Stimulated activated CD4-positive, alpha-beta T cell treated with anti-CD3 and anti-CD28 coated beads, Interleukin-12 subunit alpha, Interleukin-12 subunit beta, amount 100 ng/mL, for 4 hours (primary cell): ENCODE measurements around the gene MPHOSPH9.
"Not testable (repeated sequence)": the region's sequence is repeated elsewhere in the genome, so short reads cannot be mapped to it uniquely, and the experiment has no call there.

Experiments
- DNase-seq: peaks from one replicate; pipeline ENCODE4 v3.0.0-alpha.2; 2020

The MPHOSPH9 gene

GRCh38 chr12:123258593-123258992, 25.7 kb upstream of the MPHOSPH9 start:
- DNase-seq, result no peak

GRCh38 chr12:123254853-123255446, 22.0 kb upstream of the MPHOSPH9 start:
- no peak for DNase-seq

GRCh38 chr12:123253641-123254459, 20.9 kb upstream of the MPHOSPH9 start:
- DNase-seq, result no peak

GRCh38 chr12:123252365-123252764, 19.4 kb upstream of the MPHOSPH9 start:
- not testable (repeated sequence) for DNase-seq

GRCh38 chr12:123251403-123252076, 18.6 kb upstream of the MPHOSPH9 start:
- no peak for DNase-seq

- DNase-seq, result no peak
Observed at GRCh38 chr12:123250471-123251383, 17.8 kb upstream of the MPHOSPH9 start.

- DNase-seq, result not testable (repeated sequence)
Observed at GRCh38 chr12:123248996-123249741, 16.2 kb upstream of the MPHOSPH9 start.

- DNase-seq, result not testable (repeated sequence)
Observed at GRCh38 chr12:123248129-123248528, 15.2 kb upstream of the MPHOSPH9 start.

- no peak for DNase-seq
Observed at GRCh38 chr12:123245678-123246077, 12.7 kb upstream of the MPHOSPH9 start.

- no peak for DNase-seq
Observed at GRCh38 chr12:123243671-123244262, 10.8 kb upstream of the MPHOSPH9 start.

- no peak for DNase-seq
Observed at GRCh38 chr12:123242116-123242904, 9.4 kb upstream of the MPHOSPH9 start.

GRCh38 chr12:123238961-123239360, 6.0 kb upstream of the MPHOSPH9 start:
- DNase-seq, result no peak

- no peak for DNase-seq
Observed at GRCh38 chr12:123238330-123238682, 5.4 kb upstream of the MPHOSPH9 start.

- peak; percentile 66 for DNase-seq
Observed at GRCh38 chr12:123237646-123238329, 4.8 kb upstream of the MPHOSPH9 start.

- DNase-seq, result no peak
Observed at GRCh38 chr12:123233505-123234308, 766 bp upstream of the MPHOSPH9 start.

GRCh38 chr12:123232472-123232806, 502 bp downstream of the MPHOSPH9 start:
- no peak for DNase-seq

GRCh38 chr12:123231931-123232330, 1.0 kb downstream of the MPHOSPH9 start:
- no peak for DNase-seq

- DNase-seq, result no peak
Observed at GRCh38 chr12:123229051-123229450, 3.9 kb downstream of the MPHOSPH9 start.

GRCh38 chr12:123227581-123228258, 5.2 kb downstream of the MPHOSPH9 start:
- no peak for DNase-seq
